ENCODE data around the gene KLF16.
"Not testable (repeated sequence)": the region's sequence is repeated elsewhere in the genome, so short reads cannot be mapped to it uniquely, and the experiment has no call there.

Gene KLF16

DNA sequence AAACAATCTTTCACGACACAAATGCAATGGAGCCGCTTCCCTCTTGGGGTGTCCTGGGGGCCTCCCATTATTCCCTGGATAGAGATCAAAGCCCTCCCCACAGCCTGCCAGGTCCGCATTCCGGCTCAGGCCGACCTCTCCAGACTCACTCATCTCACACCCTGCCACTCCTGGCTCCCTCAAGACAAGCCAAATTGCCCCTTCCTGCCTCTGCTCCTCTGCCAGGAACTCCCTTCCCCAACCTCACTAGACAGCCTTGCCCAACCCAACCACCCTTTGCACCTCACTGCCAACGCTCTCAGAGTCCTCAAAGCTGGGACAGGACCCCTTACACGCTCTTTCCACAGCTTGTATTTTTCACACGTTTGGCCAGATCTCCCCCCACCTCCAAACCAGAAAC lies 20.4 kb upstream of the KLF16 start:
- no peak for DNase-seq

DNA sequence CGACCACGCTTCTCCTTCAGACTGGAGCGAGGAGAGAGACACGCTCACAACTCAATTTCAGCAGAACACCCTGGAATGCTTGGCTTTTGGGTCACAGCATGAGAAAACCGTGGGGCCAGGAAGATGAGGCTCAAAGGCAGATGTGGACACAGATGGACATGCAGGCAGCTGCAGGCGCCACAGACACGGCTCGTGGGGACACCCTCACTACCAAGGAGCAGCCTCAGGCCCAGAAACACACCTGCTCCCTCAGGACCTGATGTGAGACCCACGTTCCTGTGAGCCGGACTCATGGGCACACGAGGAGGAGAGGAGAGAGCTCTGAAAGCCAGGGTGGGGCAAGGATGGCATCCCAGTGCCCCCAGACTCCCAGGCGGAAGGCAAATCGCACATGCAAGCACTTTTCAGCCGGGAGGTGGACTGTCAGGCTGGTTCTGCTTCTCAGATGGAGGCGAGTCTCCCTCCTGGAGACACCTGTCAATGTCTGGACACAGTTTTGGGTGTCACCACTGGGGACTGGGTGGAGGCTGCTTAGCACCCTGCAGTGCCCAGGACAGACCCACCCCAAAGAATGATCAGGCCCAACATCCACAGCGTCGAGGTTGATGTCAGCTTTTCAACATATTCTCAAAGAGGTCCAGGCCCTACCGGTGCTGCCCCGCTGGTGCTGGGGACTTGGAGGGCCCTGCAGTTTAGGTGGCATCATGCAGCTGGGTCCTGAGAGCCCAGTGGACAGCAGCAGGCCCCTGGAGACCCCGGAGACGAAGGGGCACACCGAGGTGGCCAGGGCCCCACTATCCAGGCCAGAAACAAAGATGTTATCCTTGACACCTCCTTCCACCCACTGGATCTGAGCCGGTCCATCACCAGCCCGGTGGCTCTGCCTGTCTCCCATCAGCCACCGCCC lies 19.7 kb upstream of the KLF16 start:
- no peak for DNase-seq

DNA sequence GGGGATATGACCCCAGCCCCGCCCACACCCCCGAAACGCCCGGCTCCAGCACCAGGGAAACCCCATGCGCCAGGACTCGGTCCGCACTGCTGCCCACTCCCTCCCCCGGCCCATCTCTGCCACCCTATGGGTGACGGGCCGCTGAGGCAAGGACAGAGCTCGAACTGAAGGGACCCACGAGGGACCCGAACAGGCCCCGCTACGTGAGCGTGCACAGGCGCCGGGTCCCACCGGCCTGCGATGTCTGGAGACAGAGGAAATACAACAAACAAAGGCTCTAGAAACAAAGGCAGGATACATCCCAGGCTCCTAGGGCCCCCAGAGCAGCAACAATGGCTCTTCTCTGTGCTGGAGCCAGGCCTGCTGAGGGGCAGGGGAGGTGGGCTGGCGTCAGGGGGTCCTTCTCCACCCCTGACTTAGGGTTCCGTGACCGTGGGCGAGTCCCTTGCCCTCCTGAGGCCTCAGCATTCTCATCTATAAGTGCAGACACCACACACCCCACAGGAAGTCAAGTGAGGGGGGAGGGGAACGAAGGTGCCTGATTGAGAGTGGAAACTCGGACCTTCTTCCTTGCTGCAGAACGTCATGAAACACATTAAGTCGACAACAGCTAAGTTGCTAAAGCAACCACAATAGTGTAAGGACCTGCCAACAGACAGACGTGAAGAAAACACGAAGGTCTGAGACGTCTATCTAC lies 18.9 kb upstream of the KLF16 start:
- DNase-seq: peak; percentile 35

DNA sequence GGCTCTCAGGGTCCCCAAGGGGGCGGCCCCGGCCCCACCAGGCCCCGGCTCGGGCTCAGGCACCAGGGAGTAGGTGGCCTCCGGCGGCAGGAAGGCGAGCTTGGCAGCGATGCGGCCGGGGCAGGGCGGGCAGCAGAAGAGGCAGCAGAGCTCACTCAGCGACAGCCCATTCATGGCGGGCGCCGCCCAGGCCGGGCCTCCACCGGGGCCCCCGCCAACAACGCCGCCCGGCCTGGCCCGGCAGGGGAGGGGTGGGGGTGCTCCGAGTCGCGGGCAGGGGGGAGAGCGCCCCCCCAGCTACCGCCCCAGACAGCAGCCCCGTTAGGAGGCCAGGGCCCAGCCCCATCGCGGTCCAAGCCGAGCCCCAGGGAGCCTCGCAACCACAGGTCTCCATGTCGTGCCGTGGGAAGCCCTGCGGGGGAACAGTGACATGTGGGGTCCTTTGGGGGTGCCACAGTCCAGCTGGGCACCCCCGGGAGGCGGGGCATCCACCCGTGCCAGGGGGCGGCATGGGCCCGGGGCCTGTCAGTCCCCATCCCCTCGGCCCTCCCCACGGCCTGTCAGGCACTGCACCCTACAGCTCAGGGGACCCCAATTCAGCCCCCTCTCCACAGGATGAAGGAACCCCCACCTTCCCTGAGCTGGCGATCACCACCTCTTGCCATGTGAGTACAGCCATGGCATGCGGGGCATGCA lies 18.2 kb upstream of the KLF16 start:
- DNase-seq: not testable (repeated sequence)

DNA sequence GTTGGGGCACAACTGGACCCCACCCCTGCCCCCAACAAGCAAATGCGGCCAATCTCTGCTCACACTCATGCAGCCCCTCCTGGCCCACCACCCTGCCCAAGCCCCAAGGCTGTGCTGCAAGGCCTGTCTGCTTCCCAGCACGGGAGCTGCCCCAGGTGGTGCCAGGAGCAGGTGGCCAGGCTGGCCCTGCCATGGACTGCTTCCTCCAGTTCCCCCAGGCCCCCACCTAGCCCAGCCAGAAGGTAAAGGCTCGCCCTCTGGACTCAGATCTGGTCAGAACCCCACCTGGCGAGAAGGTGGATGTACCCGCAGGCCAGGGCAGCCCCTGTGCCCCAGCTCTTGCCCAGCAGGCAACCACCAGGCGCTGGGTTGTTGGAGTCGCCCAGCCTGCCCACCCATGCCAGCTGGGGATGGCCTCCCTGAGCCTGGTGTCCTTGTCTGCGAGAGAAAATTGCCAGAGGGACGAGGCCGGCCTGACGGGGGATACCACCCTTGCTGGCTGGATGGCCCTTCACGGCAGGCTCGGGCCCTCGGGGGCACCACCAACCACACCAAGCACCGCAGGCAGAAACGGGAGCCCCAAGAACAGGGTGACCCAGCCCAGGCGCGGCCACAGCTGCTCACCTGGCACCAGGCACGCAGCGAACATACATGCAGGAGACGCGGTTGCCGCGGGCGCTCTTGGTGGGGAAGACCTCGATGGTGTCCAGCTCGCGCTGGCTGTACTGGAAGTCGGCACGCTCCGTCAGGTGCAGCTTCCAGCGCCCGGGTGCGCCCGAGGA lies 17.4 kb upstream of the KLF16 start:
- DNase-seq: no peak

DNA sequence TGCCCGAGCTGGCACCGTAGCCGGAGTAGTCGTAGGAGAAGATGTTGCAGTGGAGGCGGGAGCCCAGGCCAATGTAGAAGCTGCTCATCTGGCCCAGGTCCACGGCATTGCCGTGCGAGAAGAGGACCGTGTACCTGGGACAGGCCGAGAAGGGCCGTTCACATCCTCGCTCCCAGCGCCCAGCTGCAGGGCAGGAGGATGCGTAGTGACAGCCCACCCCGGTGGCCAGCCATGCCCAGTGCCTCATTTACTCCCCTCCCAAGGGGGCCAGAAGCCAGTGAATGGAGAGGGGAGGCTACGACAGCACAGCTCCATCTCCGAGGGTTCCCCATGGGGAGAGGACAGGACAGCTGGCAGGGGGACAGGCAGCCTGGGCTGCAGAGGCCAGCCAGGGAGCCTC lies 16.6 kb upstream of the KLF16 start:
- not testable (repeated sequence) for DNase-seq

DNA sequence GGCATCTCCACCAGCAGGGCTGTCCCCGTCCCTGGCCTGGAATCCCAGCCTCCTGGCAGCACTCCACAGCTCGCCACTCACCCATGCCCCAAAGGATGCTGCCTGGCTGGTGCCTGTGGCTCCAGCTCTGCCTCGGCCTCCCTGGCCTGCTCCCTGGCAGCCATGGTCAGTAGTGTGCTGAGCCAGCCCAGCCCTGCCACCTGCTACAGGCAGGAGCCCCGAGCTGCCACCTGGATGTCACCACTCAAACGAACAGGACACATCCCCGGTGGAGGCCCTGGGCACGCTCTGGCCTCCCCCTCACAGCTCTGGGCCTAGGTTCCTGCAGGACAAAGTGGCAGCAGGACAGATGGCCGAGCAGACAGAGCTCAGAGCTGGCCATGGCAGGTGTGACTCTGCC lies 15.2 kb upstream of the KLF16 start:
- not testable (repeated sequence) for DNase-seq

DNA sequence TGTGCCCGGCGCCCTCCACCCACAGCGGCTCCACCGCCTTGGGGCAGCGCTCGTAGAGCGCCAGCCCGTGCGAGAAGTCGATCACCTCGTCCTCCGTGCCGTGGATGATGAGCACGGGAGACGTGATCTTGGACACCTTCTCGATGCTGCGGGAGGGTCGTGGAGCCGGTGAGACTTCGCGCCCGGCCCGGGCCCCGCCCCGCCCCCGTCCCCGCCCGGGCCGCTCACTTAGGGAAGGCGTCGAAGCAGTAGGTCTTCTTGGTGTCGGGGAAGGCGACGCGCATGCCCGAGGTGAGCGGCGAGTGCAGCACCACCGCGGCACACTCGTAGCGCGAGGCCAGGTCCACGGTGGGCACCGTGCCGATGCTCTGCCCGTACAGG lies 13.9 kb upstream of the KLF16 start:
- DNase-seq: not testable (repeated sequence)

DNA sequence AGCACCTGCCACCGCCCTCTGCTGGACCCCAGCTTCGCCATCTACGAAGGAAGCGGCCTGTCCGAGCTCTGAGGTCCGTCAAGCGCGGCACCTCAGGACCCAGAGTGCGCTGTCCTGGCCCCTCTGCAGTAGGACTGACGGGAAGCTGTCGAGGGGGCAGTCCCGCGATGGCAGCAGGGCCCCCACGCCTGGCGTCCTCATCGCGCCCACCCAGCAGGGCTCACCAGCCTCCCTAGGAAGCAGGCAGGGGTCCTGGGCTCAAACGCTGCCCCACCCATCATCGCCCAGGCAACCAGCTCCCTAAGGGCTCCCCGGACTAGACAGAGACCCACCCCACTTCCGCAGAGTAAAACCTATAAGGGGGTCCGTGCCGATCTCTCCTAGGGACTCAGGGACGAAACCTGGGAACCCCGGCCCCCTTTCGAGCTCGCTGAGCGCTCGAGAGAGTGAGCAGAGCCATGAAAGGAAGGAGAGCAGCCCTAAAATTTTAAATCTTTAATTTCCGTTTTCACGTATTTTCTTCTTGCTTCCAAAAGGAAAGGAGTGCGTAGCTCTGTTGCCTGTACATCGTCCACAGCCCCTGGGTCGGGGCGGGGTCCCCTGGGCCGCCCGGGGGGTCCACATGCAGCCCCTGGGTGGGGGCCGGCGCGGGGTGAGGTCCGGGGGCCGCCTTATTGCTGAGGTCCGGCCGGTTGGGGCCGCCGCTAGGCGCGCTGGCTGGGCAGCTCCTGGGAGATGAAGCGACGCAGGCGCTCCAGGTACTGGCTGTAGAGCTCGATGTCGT lies 13.3 kb upstream of the KLF16 start:
- DNase-seq: not testable (repeated sequence)

DNA sequence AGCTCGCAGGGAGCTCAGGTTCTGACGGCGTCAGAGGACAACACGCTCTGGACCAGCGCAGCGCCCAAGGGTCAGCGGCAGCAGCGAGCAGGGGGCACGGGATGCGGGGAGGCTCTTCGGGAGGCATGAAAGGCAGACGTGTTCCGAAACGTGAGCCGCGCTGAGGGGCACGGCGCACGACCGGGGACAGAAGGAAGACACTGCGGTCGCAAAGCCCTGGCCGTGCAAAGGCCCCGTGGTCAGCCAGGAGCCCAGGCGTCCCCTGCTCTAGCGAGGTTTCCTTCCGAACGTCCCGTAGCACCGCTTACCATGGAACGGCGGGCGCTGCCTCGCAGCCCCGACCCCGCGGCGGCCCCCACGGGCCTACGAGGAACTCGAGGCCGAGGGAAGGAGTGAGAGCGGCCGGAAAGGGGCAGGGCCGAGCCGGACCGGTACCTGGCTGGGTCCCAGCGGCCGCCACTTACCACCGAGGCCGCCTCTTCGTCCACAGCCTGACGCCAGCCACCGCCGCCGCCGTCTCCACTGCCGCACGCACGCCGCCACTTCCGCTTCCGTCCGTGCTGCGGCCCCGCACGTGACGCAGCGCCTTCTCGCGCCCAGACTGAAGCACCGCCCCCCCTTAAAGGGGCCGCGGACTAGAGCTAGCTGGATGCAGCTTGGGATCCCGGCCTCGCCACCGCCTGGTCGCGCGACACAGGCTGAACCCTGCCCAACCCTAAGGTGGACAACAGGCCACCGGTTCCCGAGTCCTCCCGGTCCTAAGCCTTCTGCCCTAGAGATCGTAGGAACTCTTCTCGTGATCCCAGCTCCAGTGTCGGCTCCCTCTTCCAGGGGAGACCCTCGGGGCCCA lies 12.5 kb upstream of the KLF16 start:
- DNase-seq: peak; percentile 93

DNA sequence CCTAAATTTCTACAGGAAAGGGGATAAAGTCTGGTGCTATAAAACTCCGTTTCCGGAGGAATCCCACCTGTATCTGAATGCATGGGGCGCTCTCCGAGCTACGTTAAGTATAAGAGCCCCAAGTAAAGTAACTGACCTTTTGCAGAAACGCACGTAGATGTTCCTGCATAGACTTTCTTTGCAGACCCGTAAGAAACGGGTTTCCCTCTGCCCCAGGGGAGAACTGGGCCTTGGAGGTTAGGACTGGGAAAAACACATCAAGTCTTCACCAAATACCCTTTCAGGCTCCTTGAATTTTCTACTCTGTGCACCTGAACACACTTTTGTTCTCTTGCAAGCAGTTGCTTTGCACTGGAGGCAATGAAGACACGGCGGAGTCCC lies 11.9 kb upstream of the KLF16 start:
- not testable (repeated sequence) for DNase-seq

DNA sequence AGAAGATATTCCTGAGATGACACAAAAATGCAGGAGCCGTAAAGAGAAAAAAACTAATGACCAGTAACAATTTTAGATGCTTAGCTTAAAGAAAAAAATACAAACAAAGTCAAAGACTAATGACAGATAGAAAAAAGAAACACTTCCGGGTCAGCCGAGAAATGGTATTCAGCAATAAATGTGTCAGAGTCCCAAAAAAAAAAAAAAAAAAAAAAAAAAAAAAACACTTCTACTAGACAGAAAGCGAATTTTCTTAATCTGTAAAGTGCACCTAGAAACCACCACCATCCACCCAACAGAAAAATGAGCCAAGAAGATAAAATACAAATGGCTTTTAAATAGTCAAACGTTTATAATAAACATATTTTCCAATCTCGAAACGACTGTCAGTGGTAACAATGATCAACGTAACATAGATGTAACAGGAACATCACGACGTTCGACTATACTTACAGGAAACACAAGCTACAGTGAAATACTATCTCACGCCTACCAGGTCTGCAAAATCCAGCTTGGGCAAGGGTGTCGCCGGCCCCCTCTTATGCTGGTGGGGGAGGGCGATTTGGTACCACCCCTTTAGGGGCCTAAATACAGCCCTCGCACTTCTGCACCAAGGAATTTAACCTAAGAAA lies 11.3 kb upstream of the KLF16 start:
- no peak for DNase-seq

DNA sequence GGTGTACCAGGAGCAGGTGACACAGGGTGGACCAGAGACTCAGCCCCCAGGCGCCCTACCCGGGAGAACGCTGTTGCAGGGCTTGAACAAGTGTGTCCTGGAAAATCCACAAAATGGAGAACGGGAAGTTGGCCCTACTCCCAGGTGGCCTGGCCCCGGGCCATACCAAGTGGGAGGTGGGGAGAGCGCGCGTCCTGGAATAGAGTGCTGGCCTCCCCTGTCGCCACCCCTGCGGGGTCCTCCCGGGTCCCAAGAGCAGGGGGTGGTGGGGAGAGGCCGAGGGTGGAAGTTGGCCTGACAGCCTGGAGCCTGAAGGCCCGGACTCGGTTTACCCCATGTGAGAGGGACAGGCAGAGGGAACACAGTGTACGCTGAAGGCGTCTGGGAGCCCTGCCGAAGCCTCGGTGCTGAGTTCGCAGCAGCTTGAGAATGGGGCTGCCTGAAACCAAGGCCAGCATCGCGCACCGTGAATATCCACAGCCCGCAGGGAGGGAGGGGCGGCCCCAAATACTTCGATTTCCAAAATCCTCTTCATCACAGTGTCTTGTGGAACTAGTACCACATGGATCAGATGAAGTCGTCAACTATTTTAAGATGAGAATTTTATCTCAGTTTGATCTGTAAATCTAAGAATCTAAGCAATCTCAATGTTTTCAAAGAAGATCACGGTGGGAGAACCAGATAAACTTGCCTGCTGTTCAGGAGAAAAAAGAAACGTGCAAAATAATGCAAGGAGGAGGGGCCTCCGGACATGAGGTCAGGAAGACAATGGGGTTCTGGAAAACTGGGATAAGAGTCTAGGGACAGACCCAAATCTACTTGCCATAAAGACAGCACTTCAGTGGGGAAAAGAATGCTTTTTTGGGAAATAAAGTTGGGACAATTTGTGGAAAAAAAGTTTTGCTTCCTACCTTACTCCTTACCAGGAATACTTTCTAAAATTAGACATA lies 10.4 kb upstream of the KLF16 start:
- no peak for DNase-seq

DNA sequence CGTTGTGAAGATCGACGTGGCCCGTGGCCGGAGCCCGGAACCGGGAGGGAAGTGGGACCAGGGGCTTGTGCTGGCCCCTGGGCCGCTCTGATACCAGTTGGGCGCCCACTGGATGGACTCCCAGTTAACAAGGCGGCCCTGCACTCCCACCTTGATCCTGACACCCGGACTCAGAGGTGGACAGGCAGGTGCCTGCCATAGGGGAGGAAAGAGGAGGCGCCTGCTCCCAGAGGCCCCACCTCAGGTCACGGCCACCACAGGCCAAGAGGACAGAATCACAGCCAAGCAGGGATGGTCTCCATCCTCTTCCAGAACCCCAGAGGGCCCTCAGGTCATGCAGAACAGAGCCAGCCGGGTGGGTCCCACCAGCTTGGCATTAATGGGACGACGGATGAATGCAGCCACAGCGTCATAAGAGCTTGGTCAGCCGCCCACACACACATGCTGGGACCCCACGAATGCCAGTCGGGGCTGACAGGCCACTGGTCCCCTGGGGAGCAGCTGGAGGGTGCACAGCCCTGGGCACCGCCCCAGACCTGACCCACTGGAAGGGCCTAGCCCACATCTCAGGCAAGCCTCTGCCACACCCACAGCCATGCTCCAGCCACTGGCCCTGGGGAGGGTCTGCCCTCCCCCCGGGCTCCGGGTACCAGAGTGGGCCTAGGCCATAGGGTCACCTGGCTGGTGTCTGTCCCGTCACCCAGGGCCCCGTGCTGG lies 9.6 kb upstream of the KLF16 start:
- no peak for DNase-seq

DNA sequence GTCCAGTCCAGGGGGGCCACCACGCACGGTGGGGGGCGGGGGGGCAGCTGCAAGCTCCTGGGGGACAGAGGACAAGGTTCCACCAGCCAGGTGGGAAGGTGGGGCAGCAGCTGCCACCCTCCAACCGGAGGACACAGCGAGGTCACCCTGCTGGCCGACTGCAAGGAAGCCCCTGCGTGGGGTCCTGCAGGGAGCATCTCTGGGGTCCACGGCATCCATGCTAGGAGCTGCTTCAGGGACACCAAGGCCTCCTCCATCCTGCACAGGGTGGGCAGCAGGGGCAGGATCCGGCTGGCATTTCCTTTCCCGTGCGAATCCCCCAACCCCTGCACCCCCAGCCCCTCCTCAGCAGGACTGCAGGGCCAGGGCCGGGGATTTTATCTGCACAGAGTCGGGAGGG lies 8.3 kb upstream of the KLF16 start:
- no peak for DNase-seq

DNA sequence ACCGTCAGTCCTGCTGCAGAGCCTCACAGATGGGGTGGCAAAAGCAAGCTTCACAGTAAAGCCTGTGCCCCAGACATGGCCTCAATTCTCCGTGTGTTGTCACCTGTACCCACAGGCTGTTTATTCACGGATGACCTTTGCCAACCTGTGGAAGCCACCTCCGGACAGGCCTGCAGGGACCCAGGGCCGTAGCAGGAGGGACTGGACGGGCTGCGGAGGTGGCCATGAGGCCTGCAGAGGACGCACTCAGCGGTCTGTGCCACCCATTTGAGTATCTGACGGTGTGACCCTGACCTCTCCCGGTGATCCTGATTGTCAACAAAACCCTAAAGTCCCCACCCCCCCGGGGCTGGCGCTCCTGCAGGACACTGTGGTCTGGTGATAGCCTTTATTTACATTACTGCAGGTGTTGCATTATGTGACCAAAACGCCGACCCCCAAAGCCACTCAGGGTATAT lies 7.8 kb upstream of the KLF16 start:
- no peak for DNase-seq

DNA sequence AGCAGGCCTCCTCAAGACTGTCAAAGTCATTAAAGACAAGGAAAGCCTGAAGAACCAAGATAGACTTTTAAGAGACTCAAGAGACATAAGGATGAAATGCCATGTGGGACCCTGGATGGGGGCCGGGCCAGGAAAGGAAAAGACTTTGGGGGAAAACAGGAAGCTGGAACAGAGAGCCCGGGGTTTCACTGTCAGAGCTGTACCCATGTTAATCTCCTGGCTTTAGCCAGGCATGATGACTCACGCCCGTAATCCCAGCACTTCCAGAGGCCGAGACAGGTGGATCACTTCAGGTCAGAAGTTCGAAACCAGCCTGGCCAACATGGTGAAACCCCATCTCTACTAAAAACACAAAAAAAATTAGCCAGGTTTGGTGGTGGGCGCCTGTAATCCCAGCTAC lies 5.6 kb upstream of the KLF16 start:
- DNase-seq: peak; percentile 77

DNA sequence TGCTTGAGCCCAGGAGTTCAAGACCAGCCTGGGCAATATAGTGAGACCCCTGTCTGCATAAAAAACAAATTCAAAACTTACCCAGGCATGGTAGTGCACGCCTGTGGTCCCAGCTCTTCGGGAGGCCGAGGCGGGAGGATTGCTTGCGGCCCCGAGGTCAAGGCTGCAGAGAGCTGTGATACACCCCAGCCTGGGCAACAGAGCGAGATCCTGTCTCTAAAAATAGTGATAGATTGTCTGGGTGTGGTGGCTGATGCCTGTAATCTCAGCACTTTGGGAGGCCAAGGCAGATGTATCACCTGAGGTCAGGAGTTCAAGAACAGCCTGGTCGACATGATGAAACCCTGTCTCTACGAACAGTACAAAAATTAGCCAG lies 4.0 kb upstream of the KLF16 start:
- no peak for DNase-seq

Data from MV-4-11 (cell line).